HG02642 (cell line): ENCODE data around the gene PHTF1.

Experiments
- ATAC-seq: cut with Tn5 transposase; IDR thresholded peaks from one replicate; pipeline ENCODE4 v1.9.1; 2021; ENCODE audit warnings: mild to moderate bottlenecking; ENCODE audit not compliant: unreplicated experiment, poor library complexity

PHTF1 gene

DNA sequence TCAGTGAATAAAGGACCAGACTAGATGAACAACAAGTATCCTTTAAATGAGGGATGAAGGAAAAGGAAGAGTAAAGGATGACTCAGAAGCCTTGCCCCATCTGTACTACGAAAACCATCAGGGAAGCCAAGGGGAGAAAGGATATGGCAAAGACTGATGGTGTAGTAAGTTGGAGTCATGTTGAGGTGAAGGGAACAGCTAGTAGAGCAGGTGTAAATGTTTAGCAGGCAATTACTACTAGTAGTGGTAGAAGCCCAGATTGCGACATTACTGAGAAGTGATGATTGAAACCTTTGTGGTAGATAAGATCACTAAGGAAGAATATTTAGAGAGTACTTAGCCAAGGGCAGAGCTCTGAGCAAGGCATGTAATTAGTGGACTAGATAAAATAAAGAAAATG, 84.0 kb downstream of the PHTF1 start:
- no peak for ATAC-seq

DNA sequence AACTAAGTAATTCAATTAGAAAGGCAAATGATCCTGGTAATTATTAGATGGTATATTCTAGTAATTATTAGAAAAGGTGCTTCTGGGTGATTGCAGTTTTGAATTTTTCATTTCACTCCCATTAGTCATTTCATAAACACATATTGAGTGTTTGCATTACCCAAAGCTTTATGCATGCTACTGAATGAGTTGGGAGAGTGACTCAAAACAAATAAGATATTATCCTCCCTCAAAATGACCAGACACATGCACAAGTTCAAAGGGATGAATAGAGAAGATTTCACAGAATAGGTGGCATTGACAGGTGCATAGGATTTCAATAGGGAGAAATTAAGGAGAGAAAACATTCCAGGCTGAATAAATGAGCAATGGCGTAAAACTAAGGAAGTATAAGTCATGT, 84.7 kb downstream of the PHTF1 start:
- no peak for ATAC-seq

DNA sequence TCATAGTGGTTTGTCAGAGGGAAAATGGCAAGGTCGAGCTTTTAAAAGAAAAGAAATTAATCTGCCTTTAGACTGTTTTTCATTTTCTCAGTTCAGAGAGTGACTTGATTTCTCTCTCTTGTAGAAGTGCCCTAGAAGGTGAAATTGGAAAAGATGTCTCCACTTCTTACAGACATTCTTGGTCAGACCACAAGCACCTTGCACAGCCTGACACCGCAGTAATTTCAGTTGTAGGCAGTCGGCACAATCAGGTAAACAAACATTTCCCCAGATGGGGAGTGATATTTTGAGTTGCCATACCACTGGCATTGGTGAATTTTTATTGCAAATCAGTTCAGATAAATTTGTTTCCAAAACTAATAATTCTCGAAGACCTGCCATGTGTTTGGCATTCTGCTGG, 86.8 kb downstream of the PHTF1 start:
- no peak for ATAC-seq

DNA sequence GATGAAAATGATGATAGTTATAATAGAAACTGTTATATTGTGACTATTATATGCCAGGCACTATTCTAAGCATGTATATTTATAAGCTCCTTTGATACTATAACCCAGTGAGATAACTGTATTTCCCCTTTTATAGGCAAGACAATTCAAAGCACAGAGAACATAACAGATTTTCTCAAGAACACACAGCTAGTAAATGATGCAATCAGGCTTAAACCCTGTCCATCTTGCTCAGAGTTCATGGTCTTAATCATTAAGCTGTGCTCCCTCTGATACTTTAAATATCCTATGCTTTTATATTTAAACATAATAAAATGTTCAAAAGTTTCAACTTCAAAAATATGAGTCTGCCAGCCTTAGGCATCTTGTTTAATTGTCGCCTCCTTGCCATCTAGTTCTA, 88.6 kb downstream of the PHTF1 start:
- ATAC-seq, result no peak

DNA sequence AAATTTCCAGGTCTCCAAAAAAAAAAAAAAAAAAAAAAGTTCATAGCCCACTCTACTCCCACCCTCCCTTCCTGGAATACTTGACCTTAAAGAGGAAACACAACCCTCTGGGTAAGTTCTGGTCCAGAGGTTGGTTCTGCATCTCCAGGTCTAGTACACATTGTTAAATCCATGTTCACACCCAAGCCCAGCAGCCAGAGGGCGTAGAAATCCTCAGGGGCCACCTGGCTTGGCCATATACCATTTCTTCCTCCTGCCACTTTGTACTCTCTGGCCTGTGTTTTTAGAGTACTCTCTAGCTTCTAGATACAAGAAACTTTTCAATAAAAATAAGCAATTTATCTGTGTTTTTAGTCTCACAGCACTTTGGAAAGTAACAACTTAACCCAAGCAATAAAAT, 89.3 kb downstream of the PHTF1 start:
- no peak for ATAC-seq

DNA sequence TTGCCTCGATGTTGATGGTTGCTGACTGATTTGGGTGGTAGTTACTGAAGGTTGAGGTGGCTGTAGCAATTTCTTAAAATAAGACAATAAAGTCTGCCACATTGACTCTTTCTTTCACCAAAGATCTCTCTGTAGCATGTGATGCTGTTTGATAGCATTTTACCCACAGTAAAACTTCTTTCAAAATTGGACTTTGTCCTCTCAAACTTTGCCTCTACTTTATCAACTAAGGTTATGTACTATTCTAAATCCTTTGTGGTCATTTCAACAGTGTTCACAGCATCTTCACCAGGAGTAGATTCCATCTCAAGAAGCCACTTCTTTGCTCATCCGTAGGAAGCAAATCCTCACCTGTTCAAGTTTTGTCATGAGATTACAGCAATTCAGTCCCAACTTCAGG, 93.2 kb downstream of the PHTF1 start:
- no peak for ATAC-seq

DNA sequence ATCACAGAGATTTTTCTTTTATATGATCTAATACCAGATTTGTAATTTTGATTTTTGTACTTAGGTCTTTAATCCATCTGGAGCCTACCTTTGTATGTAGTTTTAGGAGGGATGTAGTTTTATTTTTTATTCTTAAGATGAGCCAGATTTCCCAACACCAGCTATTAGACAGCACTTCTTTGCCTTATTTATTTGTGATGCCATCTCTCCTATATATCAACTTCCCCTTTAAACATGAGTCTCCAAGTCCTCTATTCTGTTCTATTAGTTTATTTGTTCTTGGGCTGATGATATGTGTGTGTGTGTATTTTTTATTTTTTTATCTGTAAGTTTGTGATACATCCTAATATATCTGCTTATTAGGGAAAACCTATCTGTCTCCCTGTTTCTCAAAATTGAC, 94.2 kb downstream of the PHTF1 start:
- no peak for ATAC-seq

DNA sequence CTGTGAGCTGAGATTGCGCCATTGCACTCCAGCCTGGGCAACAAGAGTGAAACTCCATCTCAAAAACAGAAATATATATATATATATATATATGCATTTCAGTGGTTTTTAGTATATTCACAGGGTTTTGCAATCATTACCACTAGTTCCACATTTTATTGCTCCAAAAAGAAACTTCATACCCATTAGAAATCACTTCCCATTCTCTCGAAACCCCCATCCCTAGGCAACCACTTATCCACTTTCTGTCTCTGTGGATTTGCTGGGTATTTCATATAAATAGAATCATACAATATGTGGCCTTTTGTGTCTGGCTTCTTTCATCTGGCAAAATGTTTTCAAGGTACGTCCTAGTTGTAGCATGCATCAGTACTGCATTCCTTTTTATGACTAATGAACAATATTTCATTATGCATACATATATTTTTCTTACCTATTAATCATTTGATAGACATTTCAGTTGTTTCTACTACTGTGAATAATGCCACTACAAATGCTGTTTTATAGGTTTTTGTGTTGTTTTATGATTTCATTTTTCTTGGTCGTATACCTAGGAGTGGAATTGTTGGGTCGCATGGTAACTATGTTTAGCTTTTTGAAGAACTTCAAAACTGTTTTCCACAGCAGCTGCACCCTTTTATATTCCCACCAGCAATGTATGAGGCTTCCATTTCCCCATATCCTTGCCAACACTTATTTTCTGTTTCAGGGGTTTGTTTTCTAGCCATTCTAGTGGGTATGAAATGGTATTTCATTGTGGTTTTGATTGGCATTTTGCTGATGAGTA, 95.9 kb downstream of the PHTF1 start:
- ATAC-seq, result no peak

DNA sequence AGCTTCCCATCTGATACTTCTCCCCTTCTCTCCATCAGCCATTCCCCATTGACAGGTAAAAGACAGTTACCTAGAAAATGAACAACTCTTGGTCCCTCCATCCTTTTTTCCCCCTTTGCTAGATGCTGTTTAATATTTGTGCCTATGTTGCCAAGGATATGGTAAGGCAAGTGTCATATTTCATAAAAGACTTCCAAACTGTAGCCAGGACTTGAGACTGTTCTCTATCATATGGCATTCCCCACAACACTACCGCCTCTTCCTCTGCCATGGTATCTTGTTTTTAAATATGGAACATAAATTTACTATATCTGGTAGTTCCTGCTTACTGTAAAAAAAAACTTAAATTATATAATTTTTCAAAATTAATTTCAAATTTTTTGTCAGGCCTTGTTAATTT, 97.2 kb downstream of the PHTF1 start:
- no peak for ATAC-seq

DNA sequence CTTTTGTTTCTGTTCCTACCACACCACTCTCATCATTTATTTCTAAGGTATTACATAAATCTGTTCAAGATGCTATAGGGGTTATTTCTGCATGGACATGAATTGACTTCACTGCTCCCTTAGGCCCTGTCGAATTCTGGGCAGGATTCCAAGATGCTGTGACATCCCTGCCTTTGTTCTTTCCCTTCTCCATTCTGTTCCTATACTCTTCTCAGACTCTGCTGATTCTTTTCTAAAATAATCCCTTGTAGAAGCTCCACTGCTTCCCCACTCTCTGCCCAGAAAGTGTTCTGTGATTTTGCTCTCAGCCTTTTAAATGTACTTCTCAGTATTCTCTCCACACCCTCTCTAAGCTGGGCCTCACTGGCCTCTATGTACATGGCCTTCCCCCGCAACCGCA, 99.2 kb downstream of the PHTF1 start:
- no peak for ATAC-seq

DNA sequence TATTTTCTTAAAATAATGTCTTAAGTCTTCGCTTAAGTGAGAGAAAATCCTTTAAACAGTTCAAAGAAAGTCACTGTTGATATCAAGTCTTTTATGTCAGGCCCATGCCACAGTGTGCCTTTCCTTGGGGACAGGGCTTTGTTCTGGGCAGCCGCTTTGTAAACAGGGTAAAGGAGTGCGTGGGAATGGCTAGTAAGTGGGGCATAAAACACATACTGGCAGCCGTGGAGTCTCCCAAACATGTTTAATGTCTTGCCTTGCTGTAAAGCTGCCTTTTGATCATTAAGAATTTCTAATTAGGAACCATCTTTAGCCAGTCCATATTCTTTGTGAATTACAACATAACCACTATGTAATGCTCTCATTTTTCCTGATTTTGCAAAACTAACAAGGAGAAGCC, 99.7 kb downstream of the PHTF1 start:
- ATAC-seq, result no peak

DNA sequence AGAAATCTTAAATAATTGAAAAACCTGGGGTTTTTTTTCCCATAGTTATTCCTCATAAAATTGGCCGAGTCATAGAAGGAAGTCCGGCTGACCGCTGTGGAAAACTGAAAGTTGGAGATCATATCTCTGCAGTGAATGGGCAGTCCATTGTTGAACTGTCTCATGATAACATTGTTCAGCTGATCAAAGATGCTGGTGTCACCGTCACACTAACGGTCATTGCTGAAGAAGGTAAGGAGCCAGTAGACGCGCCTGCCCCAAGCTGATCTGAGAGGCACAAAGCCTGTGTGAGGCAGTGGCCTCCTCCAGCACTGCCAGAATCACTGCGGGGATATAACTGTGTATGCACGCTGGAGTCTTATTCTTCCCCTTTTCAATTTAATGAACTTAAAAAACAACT, 100.3 kb downstream of the PHTF1 start:
- ATAC-seq, result no peak

DNA sequence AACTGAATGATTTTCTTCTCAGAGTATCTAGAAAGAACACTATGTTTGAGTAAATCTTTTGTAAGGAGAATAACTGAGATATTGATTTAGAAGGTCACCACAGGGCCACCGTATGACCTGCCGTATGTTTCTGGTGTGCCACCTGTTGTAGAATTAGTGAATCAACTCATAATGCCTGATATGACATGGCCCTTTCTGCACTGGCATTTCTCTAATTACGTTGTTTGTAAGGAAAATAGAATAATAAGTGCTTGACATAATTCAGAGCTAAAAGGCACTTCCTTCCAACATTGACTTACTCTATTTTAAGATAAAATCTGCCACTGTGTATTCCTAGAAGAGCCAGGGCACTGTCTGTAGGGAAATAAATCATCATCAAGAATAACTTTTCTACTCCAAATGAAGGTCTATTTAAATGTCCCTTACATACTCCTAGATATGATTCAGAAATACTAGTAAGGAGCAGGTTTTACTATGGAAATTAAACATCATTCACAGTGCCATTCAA, 101.7 kb downstream of the PHTF1 start:
- no peak for ATAC-seq

DNA sequence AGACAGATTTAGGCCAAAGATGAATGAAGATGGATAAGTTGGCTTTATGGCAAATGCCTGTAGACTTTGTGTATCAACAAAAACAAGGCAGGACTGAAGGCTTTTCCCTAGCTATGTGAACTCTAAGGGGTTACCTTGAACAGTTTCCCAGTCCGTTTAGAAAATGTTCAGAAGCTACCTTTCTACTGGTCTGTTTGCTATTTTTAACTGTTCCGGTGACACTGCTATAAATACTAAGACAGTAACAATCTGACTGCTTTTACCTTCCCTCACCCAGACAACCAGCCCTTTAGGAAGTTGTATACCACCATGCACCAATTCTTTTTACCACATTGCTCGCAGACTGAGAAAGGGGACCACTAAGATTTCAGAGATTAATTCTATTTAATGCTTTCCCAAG, 102.2 kb downstream of the PHTF1 start:
- ATAC-seq, result no peak

DNA sequence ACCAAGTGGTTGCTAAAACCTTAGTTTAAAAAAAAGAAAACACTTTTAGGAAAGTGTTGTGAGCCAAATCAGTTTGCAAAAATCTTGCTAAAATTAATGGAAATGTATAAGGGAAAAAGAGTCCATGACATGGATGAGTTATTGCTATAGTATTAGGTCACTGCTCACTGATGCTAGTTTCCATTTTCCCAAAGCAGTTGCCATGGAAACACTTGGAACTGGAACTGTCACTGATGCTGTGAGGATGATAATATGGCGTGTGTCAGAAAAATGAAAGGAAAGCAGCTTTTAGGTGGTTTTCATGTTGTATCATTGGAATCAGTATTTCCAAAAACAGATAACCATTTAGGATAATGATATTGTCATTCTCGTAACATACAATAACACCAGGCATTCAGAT, 104.4 kb downstream of the PHTF1 start:
- no peak for ATAC-seq

DNA sequence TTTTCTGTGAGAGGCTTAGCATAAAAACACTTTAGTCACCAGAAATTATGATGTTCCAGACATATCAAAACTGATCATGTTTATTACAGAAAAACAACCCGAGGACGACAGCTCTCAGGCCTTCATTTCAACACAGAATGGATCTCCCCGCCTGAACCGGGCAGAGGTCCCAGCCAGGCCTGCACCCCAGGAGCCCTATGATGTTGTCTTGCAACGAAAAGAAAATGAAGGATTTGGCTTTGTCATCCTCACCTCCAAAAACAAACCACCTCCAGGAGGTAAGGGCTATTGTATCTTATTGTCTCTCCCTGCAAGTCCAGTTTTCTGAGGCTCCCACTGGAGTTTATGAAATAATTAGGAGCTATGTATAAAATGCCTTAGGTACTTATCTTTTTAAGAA, 105.5 kb downstream of the PHTF1 start:
- ATAC-seq, result no peak

DNA sequence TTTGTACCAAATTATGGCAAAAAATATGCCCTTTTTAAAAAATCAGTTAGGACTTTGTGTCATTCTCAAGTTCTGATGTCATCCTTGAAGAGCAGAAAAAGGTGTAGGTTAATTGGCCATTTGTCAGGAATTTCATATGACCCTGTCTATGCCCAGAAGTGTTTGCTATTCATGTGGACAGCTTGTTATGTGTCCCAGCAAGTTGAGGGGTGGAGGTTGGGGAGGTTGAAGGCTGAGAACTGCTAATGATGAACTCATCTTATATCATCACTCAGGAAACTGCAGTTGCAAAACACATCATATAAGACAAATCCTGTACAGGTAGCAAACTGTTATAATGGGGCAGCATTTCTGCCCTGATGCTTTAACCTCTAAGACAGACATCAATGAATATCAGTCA, 106.5 kb downstream of the PHTF1 start:
- no peak for ATAC-seq

DNA sequence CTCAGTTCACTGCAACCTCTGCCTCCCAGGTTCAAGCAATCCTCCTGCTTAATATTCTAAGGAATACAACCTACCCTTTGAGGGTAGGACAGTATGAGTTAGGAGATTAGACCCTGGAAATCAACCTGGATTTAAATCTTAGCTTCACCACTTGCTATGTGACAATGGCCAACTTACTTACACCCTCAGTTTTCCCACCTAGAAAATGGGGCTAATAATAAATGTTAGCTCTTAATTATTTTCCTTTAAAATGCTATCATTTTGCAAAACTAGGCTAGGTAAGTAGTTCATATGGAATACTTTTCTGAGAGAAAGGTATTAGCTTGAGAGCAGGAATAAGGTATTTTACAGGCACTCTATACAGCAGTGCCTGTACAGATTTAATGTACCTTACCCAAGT, 110.8 kb downstream of the PHTF1 start:
- ATAC-seq, result no peak

DNA sequence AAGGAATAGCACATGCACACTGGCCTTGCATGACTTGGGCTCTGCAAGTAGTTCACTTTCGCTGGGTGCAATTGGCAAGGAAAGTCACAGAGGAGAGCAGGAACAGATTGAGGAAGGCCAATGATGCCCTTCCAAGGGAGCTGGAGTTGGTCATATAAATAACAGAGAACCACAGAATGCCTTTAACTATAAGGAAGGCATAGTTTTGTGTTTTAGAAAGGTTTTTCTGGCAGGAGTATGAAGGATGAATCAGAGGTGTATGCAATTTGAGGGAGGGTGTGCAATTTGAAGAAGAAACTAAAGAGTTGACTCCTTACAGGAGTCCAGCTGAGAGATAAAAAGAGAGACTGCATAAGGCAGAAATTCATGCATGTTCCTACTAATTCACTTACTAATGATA, 112.1 kb downstream of the PHTF1 start:
- no peak for ATAC-seq
